ENCODE results near the gene STK4. TPM values are rescaled to one million over a fixed set of nuclear protein-coding genes. Genes with fewer than 3 reads are reported as not detected.

STK4 gene
- total and polyA plus RNA-seq, 3 donors from 2014 or later: 24.9 to 42.7 (median 39.6) TPM

GRCh38 chr20:45090481-45090880 is 124.2 kb downstream of the STK4 start:
- WGBS, 2 donors: 92 to 95% methylated on average over 3 of the region's 3 CpGs
- Histone ChIP-seq H3K36me3 (ENCODE audit: low read depth, missing control alignments) (no peaks in the 10 kb centered on the region), H3K9me3 (no peaks in the 10 kb centered on the region), H3K4me3 (no peak overlapping the region), H3K27me3 (no peaks in the 10 kb centered on the region), H3K4me1 (no peaks in the 10 kb centered on the region), H3K27ac (no peak overlapping the region)
- no peak for DNase-seq
- no peak for TF ChIP-seq POLR2A (IDR thresholded peaks at IDR 0.05)
- no peak for TF ChIP-seq CTCF (IDR thresholded peaks at IDR 0.05)
- intact Hi-C loops (cut with DNase I; ENCODE audit: low total_unique reads): no loop called here

- H3K4me1 ChIP-seq: no peaks in the 10 kb centered on the region
- TF ChIP-seq POLR2A (IDR thresholded peaks at IDR 0.05) (no peak), CTCF (IDR thresholded peaks at IDR 0.05) (no peak)
- H3K9me3 ChIP-seq: no peaks in the 10 kb centered on the region
- no peak overlapping the region for H3K27ac ChIP-seq
- 92 to 94% methylated on average over 3 of the region's 3 CpGs for WGBS, 2 donors
- intact Hi-C loops (cut with DNase I; ENCODE audit: low total_unique reads): no loop called here
- no peaks in the 10 kb centered on the region for H3K36me3 ChIP-seq (ENCODE audit: low read depth, missing control alignments)
- H3K4me3 ChIP-seq: no peak overlapping the region
- no peaks in the 10 kb centered on the region for H3K27me3 ChIP-seq
- DNase-seq: no peak
Measured at GRCh38 chr20:45091366-45091765, 125.1 kb downstream of the STK4 start.

- TF ChIP-seq CTCF (IDR thresholded peaks at IDR 0.05) (no peak), POLR2A (IDR thresholded peaks at IDR 0.05) (no peak)
- H3K4me3 ChIP-seq: no peak overlapping the region
- H3K9me3 ChIP-seq: no peaks in the 10 kb centered on the region
- no peak overlapping the region for H3K27ac ChIP-seq
- 91% methylated on average over 7 of the region's 7 CpGs for WGBS, 2 donors
- no peaks in the 10 kb centered on the region for H3K27me3 ChIP-seq
- no peaks in the 10 kb centered on the region for H3K36me3 ChIP-seq (ENCODE audit: low read depth, missing control alignments)
- DNase-seq: no peak
- no peaks in the 10 kb centered on the region for H3K4me1 ChIP-seq
- intact Hi-C loops (cut with DNase I; ENCODE audit: low total_unique reads): no loop called here
Measured at GRCh38 chr20:45092898-45093297, 126.6 kb downstream of the STK4 start.

- no peaks in the 10 kb centered on the region for H3K4me1 ChIP-seq
- no peak overlapping the region for H3K4me3 ChIP-seq
- intact Hi-C loops (cut with DNase I; ENCODE audit: low total_unique reads): no loop called here
- no peaks in the 10 kb centered on the region for H3K27me3 ChIP-seq
- no peaks in the 10 kb centered on the region for H3K9me3 ChIP-seq
- WGBS, 2 donors: 96 to 98% methylated on average over 2 of the region's 2 CpGs
- no peak for TF ChIP-seq CTCF (IDR thresholded peaks at IDR 0.05)
- no peak for TF ChIP-seq POLR2A (IDR thresholded peaks at IDR 0.05)
- no peak for DNase-seq
- no peaks in the 10 kb centered on the region for H3K36me3 ChIP-seq (ENCODE audit: low read depth, missing control alignments)
- H3K27ac ChIP-seq: no peak overlapping the region
Measured at GRCh38 chr20:45094201-45094600, 127.9 kb downstream of the STK4 start.

GRCh38 chr20:45094864-45095574 is 128.7 kb downstream of the STK4 start:
- WGBS, 2 donors: 92 to 94% methylated on average over 5 to 11 of the region's 11 CpGs
- no peak for DNase-seq
- TF ChIP-seq CTCF (IDR thresholded peaks at IDR 0.05) (no peak), POLR2A (IDR thresholded peaks at IDR 0.05) (no peak)
- intact Hi-C loops (cut with DNase I; ENCODE audit: low total_unique reads): no loop called here
- no peaks in the 10 kb centered on the region for H3K9me3 ChIP-seq
- H3K36me3 ChIP-seq (ENCODE audit: low read depth, missing control alignments): no peaks in the 10 kb centered on the region
- no peaks in the 10 kb centered on the region for H3K27me3 ChIP-seq
- no peak overlapping the region for H3K4me3 ChIP-seq
- no peak overlapping the region for H3K27ac ChIP-seq
- H3K4me1 ChIP-seq: no peaks in the 10 kb centered on the region

Measured in testis (tissue), 3 donors.